Keratinocyte (primary cell): ENCODE data around the gene REELD1. TPM values are rescaled to one million over a fixed set of nuclear protein-coding genes. Genes with fewer than 3 reads are reported as not detected.

Experiments used
- DNase-seq: peaks from one replicate; pipeline ENCODE4 v3.0.0-alpha.2; 2011; ENCODE audit warnings: low read depth, missing footprints, low spot score
- FAIRE-seq: peaks from 2 replicates; lab custom pipeline; 2011; peaks lifted over from hg19 to GRCh38; lab: Jason Lieb, UNC
- H2AFZ ChIP-seq: 2 replicates; pipeline ENCODE4 v1.6.0; 2012; ENCODE audit warnings: low read length, control low read depth, inconsistent platforms; ENCODE audit not compliant: control insufficient read depth
- H3K27ac ChIP-seq: 2 replicates; pipeline ENCODE4 v1.5.1; 2011; ENCODE audit warnings: low read length; ENCODE audit not compliant: control insufficient read depth, insufficient read depth
- H3K27me3 ChIP-seq: 3 replicates; pipeline ENCODE4 v1.6.0; 2011; ENCODE audit warnings: low read length; ENCODE audit not compliant: control insufficient read depth, insufficient read depth; ENCODE audit errors: extremely low read depth
- H3K36me3 ChIP-seq, 2 experiments: 2 replicates in 1 of 2; 3 replicates in 1 of 2; pipeline ENCODE4 v1.5.1; 2011; ENCODE audit warnings: low read length in 2 of 2, mild to moderate bottlenecking in 1 of 2; ENCODE audit not compliant: control insufficient read depth in 2 of 2, insufficient read depth in 2 of 2; ENCODE audit errors: extremely low read depth in 1 of 2
- H3K4me1 ChIP-seq: 3 replicates; pipeline ENCODE4 v1.5.1; 2011; ENCODE audit warnings: low read length; ENCODE audit not compliant: control insufficient read depth, insufficient read depth; ENCODE audit errors: extremely low read depth
- H3K4me2 ChIP-seq: 3 replicates; pipeline ENCODE4 v1.6.0; 2011; ENCODE audit warnings: low read depth, low read length; ENCODE audit not compliant: control insufficient read depth, insufficient read depth; ENCODE audit errors: extremely low read depth
- H3K4me3 ChIP-seq, 3 experiments: fragments of 200-600 bp in 1 of 3; sonication (generic) in 1 of 3; 2 replicates in 2 of 3; 3 replicates in 1 of 3; pipeline ENCODE4 v1.5.1; 2011 to 2016; ENCODE audit warnings: low read length in 3 of 3, mild to moderate bottlenecking in 3 of 3, control low read depth in 2 of 3, inconsistent platforms in 1 of 3, low read depth in 1 of 3, mixed read lengths in 1 of 3, mixed run types in 1 of 3, moderate library complexity in 1 of 3; ENCODE audit not compliant: control insufficient read depth in 2 of 3, insufficient read depth in 2 of 3; ENCODE audit errors: extremely low read depth in 1 of 3
- H3K79me2 ChIP-seq: 2 replicates; pipeline ENCODE4 v1.6.0; 2012; ENCODE audit warnings: low read length; ENCODE audit not compliant: control insufficient read depth, insufficient read depth
- H3K9ac ChIP-seq: 3 replicates; pipeline ENCODE4 v1.6.0; 2011; ENCODE audit warnings: low read length; ENCODE audit not compliant: control insufficient read depth, insufficient read depth; ENCODE audit errors: extremely low read depth
- H3K9me1 ChIP-seq: 3 replicates; pipeline ENCODE4 v1.6.0; 2011; ENCODE audit warnings: low read length; ENCODE audit not compliant: control insufficient read depth, insufficient read depth; ENCODE audit errors: extremely low read depth
- H3K9me3 ChIP-seq: 2 replicates; pipeline ENCODE4 v1.5.1; 2012; ENCODE audit warnings: low read depth, low read length; ENCODE audit not compliant: control insufficient read depth
- H4K20me1 ChIP-seq: 3 replicates; pipeline ENCODE4 v1.6.0; 2011; ENCODE audit warnings: low read length; ENCODE audit not compliant: control insufficient read depth, insufficient read depth; ENCODE audit errors: extremely low read depth
- CTCF ChIP-seq, 3 experiments: IDR thresholded peaks in 1 of 3; conservative IDR thresholded peaks in 1 of 3; optimal IDR thresholded peaks in 1 of 3; 2 replicates in 2 of 3; 3 replicates in 1 of 3; pipeline versions ENCODE3 to v1.5.1; 2011; ENCODE audit warnings: low read length in 3 of 3, mild to moderate bottlenecking in 3 of 3, moderate library complexity in 2 of 3, control low read depth in 1 of 3, inconsistent platforms in 1 of 3; ENCODE audit not compliant: insufficient read depth in 2 of 3; ENCODE audit errors: extremely low read depth in 1 of 3
- EZH2 ChIP-seq: IDR thresholded peaks from one replicate; pipeline ENCODE4 v1.6.1; 2012; ENCODE audit warnings: inconsistent platforms, mild to moderate bottlenecking, low read length, moderate library complexity
- dilution Hi-C: fragments of 300-500 bp; cut with MboI; formaldehyde crosslinking; loops from one replicate; pipeline ENCODE4 v1.7.0; 2020; ENCODE audit warnings: low sequenced_read_pairs; ENCODE audit not compliant: extremely low pct_ligation_motif_present
- polyA plus RNA-seq, 5 experiments: library from polyadenylated mRNA; depleted of rRNA in 3 of 5; stranded (reverse) in 3 of 5; stranded (forward) in 1 of 5; unstranded in 1 of 5; fragments of >200 nt; gene quantifications; 1 replicate in 1 of 5; 2 replicates in 3 of 5; 3 replicates in 1 of 5; pipeline versions ENCODE4 v1.2.1 to v1.2.3, GENCODE V29; 2011 to 2012; ENCODE audit warnings: missing spikeins in 2 of 5, low read depth in 1 of 5, low replicate concordance in 1 of 5

The REELD1 gene
- polyA plus RNA-seq, 1 donor (not counting 4 experiments of a cell fraction or from before 2014, with no cell fraction given), result not detected

GRCh38 chr4:146252969-146253611, 38.8 kb downstream of the REELD1 start:
- TF ChIP-seq CTCF (optimal IDR thresholded peaks at IDR 0.05 in 1 of 3, IDR thresholded peaks at IDR 0.05 in 1 of 3, conservative IDR thresholded peaks at IDR 0.05 in 1 of 3; ENCODE audit: extremely low read depth in 1 of 3, insufficient read depth in 2 of 3, low read length in 3 of 3), result no peak
- no peak for TF ChIP-seq EZH2
- no peaks in the 10 kb centered on the region for H3K79me2 ChIP-seq
- H3K9me1 ChIP-seq, result no peaks in the 10 kb centered on the region
- no peaks in the 10 kb centered on the region for H3K9me3 ChIP-seq
- H3K9ac ChIP-seq, result no peak overlapping the region
- no peaks in the 10 kb centered on the region for H3K27me3 ChIP-seq
- FAIRE-seq (no peak), DNase-seq (no peak)
- peaks cover 0 to 1% of the 10 kb centered on the region in 2 experiments for H3K36me3 ChIP-seq
- no peak overlapping the region for H3K27ac ChIP-seq
- no peak overlapping the region for H3K4me2 ChIP-seq
- no peak overlapping the region for H2AFZ ChIP-seq
- H3K4me3 ChIP-seq, result no peak overlapping the region
- dilution Hi-C loops, result no loop called here
- H3K4me1 ChIP-seq, result no peaks in the 10 kb centered on the region
- no peaks in the 10 kb centered on the region for H4K20me1 ChIP-seq

GRCh38 chr4:146255463-146255862, 41.1 kb downstream of the REELD1 start:
- Histone ChIP-seq H3K4me2 (no peak overlapping the region), H2AFZ (no peak overlapping the region), H3K9ac (no peak overlapping the region), H3K4me1 (no peaks in the 10 kb centered on the region), H3K9me3 (no peaks in the 10 kb centered on the region), H3K79me2 (no peaks in the 10 kb centered on the region), H3K36me3 (peaks cover 0 to 1% of the 10 kb centered on the region in 2 experiments), H3K4me3 (no peak overlapping the region), H3K9me1 (no peaks in the 10 kb centered on the region), H3K27ac (no peak overlapping the region), H3K27me3 (no peaks in the 10 kb centered on the region), H4K20me1 (no peaks in the 10 kb centered on the region)
- dilution Hi-C loops, result no loop called here
- TF ChIP-seq CTCF (optimal IDR thresholded peaks at IDR 0.05 in 1 of 3, IDR thresholded peaks at IDR 0.05 in 1 of 3, conservative IDR thresholded peaks at IDR 0.05 in 1 of 3; ENCODE audit: extremely low read depth in 1 of 3, insufficient read depth in 2 of 3, low read length in 3 of 3) (no peak), EZH2 (no peak)
- no peak for FAIRE-seq
- DNase-seq, result no peak
